CD4-positive, alpha-beta T cell (primary cell): ENCODE measurements around the gene AGAP1. TPM values are rescaled to one million over a fixed set of nuclear protein-coding genes. Genes with fewer than 3 reads are reported as not detected.

ENCODE experiments used
- ATAC-seq: fragments of 200-7000 bp; cut with Tn5 transposase; one replicate; pipeline ENCODE4 v1.10.0; 2022; ENCODE audit warnings: mild to moderate bottlenecking; ENCODE audit not compliant: poor library complexity
- CTCF ChIA-PET: fragments of 350-600 bp; sonication (Branson Sonifier 250); formaldehyde crosslinking; loops from one replicate; lab custom pipeline; 2021; ENCODE audit warnings: antibody characterized with exemption, inconsistent platforms; lab: Charles Lee
- POLR2A ChIA-PET: fragments of 350-600 bp; sonication (Branson Sonifier 250); formaldehyde crosslinking; loops from one replicate; lab custom pipeline; 2021; ENCODE audit warnings: antibody characterized with exemption, inconsistent platforms; lab: Charles Lee
- DNase-seq, 14 experiments: peaks; one replicate each; pipeline ENCODE4 v3.0.0-alpha.2; 2013 to 2020; ENCODE audit warnings: mixed read lengths in 2 of 14
- H3K27ac ChIP-seq, 2 donors: one replicate each; pipeline versions ENCODE4 v1.5.1 to v1.7.0; 2013; ENCODE audit warnings: low read length in 2 of 2, low read depth in 1 of 2, mild to moderate bottlenecking in 1 of 2
- H3K27me3 ChIP-seq, 2 experiments: 1 replicate in 1 of 2; 2 replicates in 1 of 2; pipeline versions ENCODE4 v1.6.1 to v1.7.0; 2013; ENCODE audit warnings: low read length in 2 of 2, control low read depth in 1 of 2, mild to moderate bottlenecking in 1 of 2, moderate library complexity in 1 of 2; ENCODE audit not compliant: insufficient read depth in 2 of 2, control insufficient read depth in 1 of 2
- H3K36me3 ChIP-seq: one replicate; pipeline ENCODE4 v1.6.1; 2013; ENCODE audit warnings: low read length, control low read depth; ENCODE audit not compliant: insufficient read depth
- H3K4me1 ChIP-seq: one replicate; pipeline ENCODE4 v1.6.1; 2013; ENCODE audit warnings: low read length, control low read depth; ENCODE audit not compliant: insufficient read depth
- H3K4me3 ChIP-seq: one replicate; pipeline ENCODE4 v1.5.1; 2013; ENCODE audit warnings: mild to moderate bottlenecking, low read length, moderate library complexity
- H3K9me3 ChIP-seq, 2 experiments: 1 replicate in 1 of 2; 2 replicates in 1 of 2; pipeline versions ENCODE4 v1.6.1 to v1.7.0; 2013; ENCODE audit warnings: low read length in 2 of 2, mild to moderate bottlenecking in 2 of 2, control low read depth in 1 of 2, moderate library complexity in 1 of 2; ENCODE audit not compliant: control insufficient read depth in 1 of 2, insufficient read depth in 1 of 2
- H3K27ac Mint-ChIP-seq: one replicate; pipeline ENCODE4 v1.8.0; 2020; ENCODE audit warnings: mixed read lengths
- H3K27me3 Mint-ChIP-seq: one replicate; pipeline ENCODE4 v1.8.0; 2021; ENCODE audit warnings: mixed read lengths
- H3K36me3 Mint-ChIP-seq: one replicate; pipeline ENCODE4 v1.8.0; 2021; ENCODE audit warnings: low read depth, mixed read lengths
- H3K4me1 Mint-ChIP-seq: one replicate; pipeline ENCODE4 v1.8.0; 2021; ENCODE audit warnings: low read depth, mixed read lengths
- H3K4me3 Mint-ChIP-seq: one replicate; pipeline ENCODE4 v1.8.0; 2020; ENCODE audit warnings: mild to moderate bottlenecking, mixed read lengths
- H3K9me3 Mint-ChIP-seq: one replicate; pipeline ENCODE4 v1.8.0; 2020; ENCODE audit warnings: mixed read lengths
- intact Hi-C, 2 experiments: fragments of 100-400 bp; cut with DNase I in 1 of 2; cut with micrococcal nuclease in 1 of 2; formaldehyde crosslinking; loops; one replicate each; pipeline versions ENCODE4 v1.15.1 to v1.9.0; 2023 to 2025; cut with DNase I, micrococcal nuclease
- total RNA-seq, 174 experiments: library from RNA in 2 of 174; stranded (reverse) in 2 of 174; gene quantifications; one replicate each; pipeline ENCODE4 v1.2.3 and lab custom pipeline; 2021 to 2026
- TF ChIP-seq, protein P1 (sequence below): fragments of 200-600 bp; IDR thresholded peaks from one replicate; pipeline ENCODE4 v1.8.0; 2022; ENCODE audit warnings: antibody characterized with exemption, mild to moderate bottlenecking

AGAP1 gene
- total RNA-seq, 2 experiments from 2014 or later: 2.6 to 3.1 TPM

- H3K9me3 Mint-ChIP-seq: no peaks in the 10 kb centered on the region
- POLR2A ChIA-PET: no interaction called here
- H3K4me1 ChIP-seq: peaks cover 4% of the 10 kb centered on the region
- H3K27ac Mint-ChIP-seq: no peak overlapping the region
- ATAC-seq: no peak
- H3K9me3 ChIP-seq: no peaks in the 10 kb centered on the region
- intact Hi-C loops: loop anchor here in 1 of 2 experiments (5.0 to 10.0 kb wide), 3 partner anchors 153 to 1195 kb away; no protein-coding TSS in a partner anchor
- H3K27ac ChIP-seq: no peak overlapping the region
- peaks cover 27% of the 10 kb centered on the region for H3K27me3 Mint-ChIP-seq
- H3K4me3 Mint-ChIP-seq: no peak overlapping the region
- no peaks in the 10 kb centered on the region for H3K4me1 Mint-ChIP-seq
- CTCF ChIA-PET: no interaction called here
- DNase-seq: no peak
- no peak overlapping the region for H3K4me3 ChIP-seq
- H3K27me3 ChIP-seq: peaks cover 2 to 3% of the 10 kb centered on the region in 2 experiments
- TF ChIP-seq, protein P1, sequence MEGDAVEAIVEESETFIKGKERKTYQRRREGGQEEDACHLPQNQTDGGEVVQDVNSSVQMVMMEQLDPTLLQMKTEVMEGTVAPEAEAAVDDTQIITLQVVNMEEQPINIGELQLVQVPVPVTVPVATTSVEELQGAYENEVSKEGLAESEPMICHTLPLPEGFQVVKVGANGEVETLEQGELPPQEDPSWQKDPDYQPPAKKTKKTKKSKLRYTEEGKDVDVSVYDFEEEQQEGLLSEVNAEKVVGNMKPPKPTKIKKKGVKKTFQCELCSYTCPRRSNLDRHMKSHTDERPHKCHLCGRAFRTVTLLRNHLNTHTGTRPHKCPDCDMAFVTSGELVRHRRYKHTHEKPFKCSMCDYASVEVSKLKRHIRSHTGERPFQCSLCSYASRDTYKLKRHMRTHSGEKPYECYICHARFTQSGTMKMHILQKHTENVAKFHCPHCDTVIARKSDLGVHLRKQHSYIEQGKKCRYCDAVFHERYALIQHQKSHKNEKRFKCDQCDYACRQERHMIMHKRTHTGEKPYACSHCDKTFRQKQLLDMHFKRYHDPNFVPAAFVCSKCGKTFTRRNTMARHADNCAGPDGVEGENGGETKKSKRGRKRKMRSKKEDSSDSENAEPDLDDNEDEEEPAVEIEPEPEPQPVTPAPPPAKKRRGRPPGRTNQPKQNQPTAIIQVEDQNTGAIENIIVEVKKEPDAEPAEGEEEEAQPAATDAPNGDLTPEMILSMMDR: no peak
- no peaks in the 10 kb centered on the region for H3K36me3 ChIP-seq
- no peaks in the 10 kb centered on the region for H3K36me3 Mint-ChIP-seq
Measured at GRCh38 chr2:235747786-235748091, 253.9 kb downstream of the AGAP1 start.

DNA sequence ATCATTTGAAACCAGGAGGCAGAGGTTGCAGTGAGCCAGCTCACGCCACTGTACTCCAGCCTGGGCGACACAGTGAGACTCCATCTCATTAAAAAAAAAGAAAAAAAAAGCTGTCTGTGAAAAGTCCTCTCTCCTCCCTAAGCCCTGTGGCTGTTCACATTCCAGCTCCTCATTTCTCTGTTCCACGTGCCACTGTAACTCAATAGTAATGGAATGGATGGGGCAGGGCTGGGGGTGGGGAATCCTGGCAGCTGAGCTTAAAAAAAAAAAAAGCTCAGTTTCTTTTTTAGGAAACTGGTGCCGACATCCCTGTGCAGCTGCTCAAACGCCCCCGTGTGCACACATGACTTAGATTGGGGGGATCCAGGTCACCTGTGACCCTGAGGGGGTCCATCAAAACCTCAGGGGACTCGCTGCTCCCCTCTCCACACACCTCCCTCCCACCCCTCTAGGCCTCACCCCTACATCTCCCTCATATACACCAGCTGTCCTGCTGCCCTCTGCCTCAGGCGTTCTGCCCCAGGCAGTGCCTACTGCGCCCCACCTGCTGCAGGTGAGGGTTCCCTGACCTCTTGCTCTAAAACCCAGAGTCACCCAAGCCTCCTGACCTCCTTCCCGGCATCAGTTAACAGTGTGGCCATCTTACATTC is 255.4 kb downstream of the AGAP1 start:
- no peak overlapping the region for H3K27ac Mint-ChIP-seq
- Histone ChIP-seq H3K27me3 (peaks cover 2 to 3% of the 10 kb centered on the region in 2 experiments), H3K4me1 (peaks cover 4% of the 10 kb centered on the region), H3K27ac (no peak overlapping the region), H3K9me3 (no peaks in the 10 kb centered on the region), H3K4me3 (no peak overlapping the region), H3K36me3 (no peaks in the 10 kb centered on the region)
- TF ChIP-seq, protein P1: no peak
- intact Hi-C loops: loop anchor here in 1 of 2 experiments (5.0 to 10.0 kb wide), 3 partner anchors 154 to 1197 kb away; no protein-coding TSS in a partner anchor
- DNase-seq (no peak), ATAC-seq (no peak)
- H3K27me3 Mint-ChIP-seq: peaks cover 30% of the 10 kb centered on the region
- no peaks in the 10 kb centered on the region for H3K36me3 Mint-ChIP-seq
- ChIA-PET POLR2A (no interaction called here), CTCF (interaction anchor here (0.7 kb wide), 1 partner anchor 30 kb away, joined by 3 read pairs; no protein-coding TSS in a partner anchor)
- no peaks in the 10 kb centered on the region for H3K9me3 Mint-ChIP-seq
- H3K4me1 Mint-ChIP-seq: no peaks in the 10 kb centered on the region
- no peak overlapping the region for H3K4me3 Mint-ChIP-seq

DNA sequence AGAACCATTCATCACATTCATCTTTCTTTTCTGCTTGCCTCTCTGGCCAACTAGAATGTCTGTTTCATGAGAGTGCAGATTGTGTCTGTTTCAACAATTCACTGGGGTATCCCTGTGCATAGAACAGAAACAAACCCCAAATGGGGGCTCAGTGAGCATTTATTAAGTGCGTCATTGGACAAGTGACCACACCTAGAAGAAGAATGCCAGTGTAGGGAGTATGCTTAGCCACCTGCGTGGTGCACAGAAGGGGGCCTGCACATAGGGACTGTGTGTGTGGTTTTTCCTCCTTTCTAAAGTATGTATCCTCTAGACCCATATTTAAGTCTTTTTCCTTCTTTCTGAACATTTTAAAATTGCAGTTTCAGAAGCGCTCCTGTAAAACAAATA is 255.9 kb downstream of the AGAP1 start:
- Mint-ChIP-seq H3K36me3 (no peaks in the 10 kb centered on the region), H3K4me3 (no peak overlapping the region), H3K27me3 (peaks cover 26% of the 10 kb centered on the region), H3K27ac (no peak overlapping the region), H3K9me3 (no peaks in the 10 kb centered on the region), H3K4me1 (no peaks in the 10 kb centered on the region)
- TF ChIP-seq, protein P1: no peak
- POLR2A ChIA-PET: no interaction called here
- no peak for ATAC-seq
- intact Hi-C loops: loop anchor here in 1 of 2 experiments (5.0 to 10.0 kb wide), 3 partner anchors 155 to 1197 kb away; no protein-coding TSS in a partner anchor
- Histone ChIP-seq H3K4me3 (no peak overlapping the region), H3K27ac (no peak overlapping the region), H3K4me1 (peaks cover 4% of the 10 kb centered on the region), H3K9me3 (no peaks in the 10 kb centered on the region), H3K36me3 (no peaks in the 10 kb centered on the region), H3K27me3 (peaks cover 2 to 3% of the 10 kb centered on the region in 2 experiments)
- CTCF ChIA-PET: no interaction called here
- no peak for DNase-seq
